MCF 10A (cell line): Measurements from ENCODE around the gene ATP5F1B. TPM values are rescaled to one million over a fixed set of nuclear protein-coding genes. Genes with fewer than 3 reads are reported as not detected.
A peak's percentile ranks its signal among the peaks of the same experiment; 100 is the strongest.

Experiments
- BruUV-seq: library from RNA; stranded (reverse); fragments of 400-500 nt; replicated peaks from 2 replicates; lab custom pipeline; 2021; lab: Mats Ljungman, UMichigan
- CTCF ChIA-PET: fragments of 300-600 bp; sonication (Branson Sonifier 250); formaldehyde crosslinking; extraction: SDS; loops from one replicate; lab custom pipeline; 2021; ENCODE audit warnings: antibody characterized with exemption, inconsistent platforms; lab: Yijun Ruan, JAX
- POLR2A ChIA-PET: fragments of 300-600, 350-650 bp; sonication (Branson Sonifier 250); formaldehyde crosslinking; extraction: SDS; loops from one replicate; lab custom pipeline; 2020; ENCODE audit warnings: antibody characterized with exemption, inconsistent platforms; lab: Yijun Ruan, JAX
- DNase-seq: peaks from one replicate; pipeline ENCODE4 v3.0.0-alpha.2; 2018; ENCODE audit not compliant: unreplicated experiment
- H3K27ac Mint-ChIP-seq: one replicate; pipeline ENCODE4 v1.8.0; 2022; ENCODE audit warnings: mild to moderate bottlenecking, low read depth, mixed read lengths; ENCODE audit not compliant: unreplicated experiment
- H3K27me3 Mint-ChIP-seq: one replicate; pipeline ENCODE4 v1.8.0; 2022; ENCODE audit warnings: mixed read lengths; ENCODE audit not compliant: insufficient read depth, unreplicated experiment
- H3K36me3 Mint-ChIP-seq: one replicate; pipeline ENCODE4 v1.8.0; 2022; ENCODE audit warnings: mild to moderate bottlenecking, moderate library complexity, mixed read lengths; ENCODE audit not compliant: insufficient read depth, unreplicated experiment
- H3K4me1 Mint-ChIP-seq: one replicate; pipeline ENCODE4 v1.8.0; 2022; ENCODE audit warnings: mixed read lengths; ENCODE audit not compliant: insufficient read depth, unreplicated experiment
- H3K4me3 Mint-ChIP-seq: one replicate; pipeline ENCODE4 v1.8.0; 2022; ENCODE audit warnings: mild to moderate bottlenecking, moderate library complexity, mixed read lengths; ENCODE audit not compliant: unreplicated experiment
- H3K9me3 Mint-ChIP-seq: one replicate; pipeline ENCODE4 v1.8.0; 2022; ENCODE audit warnings: mixed read lengths; ENCODE audit not compliant: unreplicated experiment
- CTCF ChIP-seq: fragments of 200-600 bp; IDR thresholded peaks from one replicate; pipeline ENCODE4 v1.8.0; 2022; ENCODE audit warnings: antibody characterized with exemption, mild to moderate bottlenecking; ENCODE audit not compliant: unreplicated experiment
- intact Hi-C: fragments of 100-400 bp; cut with micrococcal nuclease; formaldehyde crosslinking; loops from 2 replicates; pipeline ENCODE4 v1.14.1; 2022
- total RNA-seq: library from RNA; stranded (reverse); gene quantifications from 2 replicates; pipeline ENCODE4 v1.2.3, GENCODE V29; 2022

Gene ATP5F1B
- total RNA-seq, 1 experiment from 2014 or later, result 909 TPM

- peaks cover 95% of the 10 kb centered on the region for H3K36me3 Mint-ChIP-seq
- DNase-seq, result no peak
- H3K4me3 Mint-ChIP-seq, result no peak overlapping the region
- no peaks in the 10 kb centered on the region for H3K27me3 Mint-ChIP-seq
- no peak for TF ChIP-seq CTCF
- no peak overlapping the region for H3K27ac Mint-ChIP-seq
- H3K4me1 Mint-ChIP-seq, result no peaks in the 10 kb centered on the region
- intact Hi-C loops, result no loop called here
- H3K9me3 Mint-ChIP-seq, result no peaks in the 10 kb centered on the region
- no TSS peak for BruUV-seq
- ChIA-PET CTCF (interaction anchor here (0.7 to 4.6 kb wide), 8 partner anchors 7 to 87 kb away, joined by 3 to 32 read pairs (median 4); partner anchors contain the start of gene BAZ2A), POLR2A (interaction anchor here (0.6 to 1.3 kb wide), 4 partner anchors 11 to 45 kb away, joined by 3 to 11 read pairs (median 4); no protein-coding TSS in a partner anchor)
Measured at GRCh38 chr12:56600753-56601152, 45.0 kb downstream of the ATP5F1B start.

DNA sequence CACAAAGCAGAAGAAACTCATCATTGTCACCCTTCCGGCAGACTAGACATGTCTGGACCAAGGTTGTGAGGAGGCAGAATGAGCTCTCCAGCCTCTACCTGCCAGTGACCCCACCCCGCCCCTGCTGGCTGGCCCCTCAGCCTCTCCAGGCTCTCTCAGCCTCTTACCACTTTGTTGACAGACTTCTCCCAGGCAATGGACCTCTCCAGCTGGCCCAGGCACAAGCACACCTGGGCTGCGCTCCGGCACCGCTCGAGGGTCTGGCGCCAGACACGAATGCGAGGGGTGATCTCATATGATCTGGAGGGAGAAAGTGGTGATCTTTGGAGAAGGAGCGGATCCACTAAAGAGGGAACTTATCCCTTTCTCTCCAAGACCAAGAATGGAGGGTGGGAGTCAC lies 46.0 kb downstream of the ATP5F1B start:
- no peak for TF ChIP-seq CTCF
- no TSS peak for BruUV-seq
- Mint-ChIP-seq H3K27me3 (no peaks in the 10 kb centered on the region), H3K4me3 (no peak overlapping the region), H3K4me1 (no peaks in the 10 kb centered on the region), H3K9me3 (no peaks in the 10 kb centered on the region), H3K36me3 (peaks cover 92% of the 10 kb centered on the region), H3K27ac (no peak overlapping the region)
- ChIA-PET CTCF (interaction anchor here (0.7 to 4.6 kb wide), 3 partner anchors 27 to 36 kb away, joined by 4 to 32 read pairs (median 12); partner anchors contain the start of gene BAZ2A), POLR2A (interaction anchor here (0.6 to 1.2 kb wide), 2 partner anchors 10 to 333 kb away, joined by 3 to 4 read pairs; no protein-coding TSS in a partner anchor)
- no peak for DNase-seq
- intact Hi-C loops, result no loop called here

DNA sequence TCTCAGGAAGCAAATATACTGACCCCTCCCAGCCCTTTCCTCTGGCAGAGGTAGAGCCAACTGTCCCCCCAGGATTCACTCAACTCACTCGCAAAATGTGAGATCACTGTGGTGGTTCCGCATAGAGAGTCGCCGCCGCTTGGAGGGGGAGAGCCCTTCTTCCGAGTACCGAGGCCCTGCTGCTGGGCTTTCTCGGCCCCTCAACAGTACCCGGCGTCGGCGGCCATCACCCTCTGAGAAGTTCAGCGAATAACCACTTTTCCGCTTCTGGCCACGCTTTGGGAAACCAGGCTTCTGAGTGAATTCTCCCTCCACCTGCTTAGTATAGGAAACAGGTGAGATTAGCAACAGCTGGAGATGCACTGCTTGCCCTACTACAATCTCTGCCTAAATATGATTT lies 46.7 kb downstream of the ATP5F1B start:
- peaks cover 92% of the 10 kb centered on the region for H3K36me3 Mint-ChIP-seq
- H3K4me1 Mint-ChIP-seq, result peaks cover 6% of the 10 kb centered on the region
- no peak for DNase-seq
- no peak for TF ChIP-seq CTCF
- CTCF ChIA-PET, result interaction anchor here (0.7 to 4.6 kb wide), 2 partner anchors 27 to 37 kb away, joined by 4 to 32 read pairs; no protein-coding TSS in a partner anchor
- no peaks in the 10 kb centered on the region for H3K27me3 Mint-ChIP-seq
- POLR2A ChIA-PET, result no interaction called here
- H3K27ac Mint-ChIP-seq, result no peak overlapping the region
- no peaks in the 10 kb centered on the region for H3K9me3 Mint-ChIP-seq
- no TSS peak for BruUV-seq
- no peak overlapping the region for H3K4me3 Mint-ChIP-seq
- intact Hi-C loops, result no loop called here

GRCh38 chr12:56596815-56597214 lies 49.0 kb downstream of the ATP5F1B start:
- BruUV-seq, result no TSS peak
- TF ChIP-seq CTCF, result no peak
- POLR2A ChIA-PET, result interaction anchor here (0.6 to 1.0 kb wide), 2 partner anchors 93 to 375 kb away, joined by 3 read pairs; partner anchors contain the start of gene RNF41

More at GRCh38 chr12:56596815-56597214, 49.0 kb downstream of the ATP5F1B start:
- no peak overlapping the region for H3K4me3 Mint-ChIP-seq
- H3K9me3 Mint-ChIP-seq, result no peaks in the 10 kb centered on the region
- H3K4me1 Mint-ChIP-seq, result peaks cover 10% of the 10 kb centered on the region
- H3K27me3 Mint-ChIP-seq, result no peaks in the 10 kb centered on the region
- no peak for DNase-seq
- peaks cover 73% of the 10 kb centered on the region for H3K36me3 Mint-ChIP-seq
- intact Hi-C loops, result no loop called here
- peak overlapping the region; percentile 52 for H3K27ac Mint-ChIP-seq
- CTCF ChIA-PET, result interaction anchor here (1.4 kb wide), 1 partner anchor 40 kb away, joined by 5 read pairs; no protein-coding TSS in a partner anchor
